ENCODE results near the gene ITGAL.
"Not testable (repeated sequence)": the region's sequence is repeated elsewhere in the genome, so short reads cannot be mapped to it uniquely, and the experiment has no call there.

The ITGAL gene

DNA sequence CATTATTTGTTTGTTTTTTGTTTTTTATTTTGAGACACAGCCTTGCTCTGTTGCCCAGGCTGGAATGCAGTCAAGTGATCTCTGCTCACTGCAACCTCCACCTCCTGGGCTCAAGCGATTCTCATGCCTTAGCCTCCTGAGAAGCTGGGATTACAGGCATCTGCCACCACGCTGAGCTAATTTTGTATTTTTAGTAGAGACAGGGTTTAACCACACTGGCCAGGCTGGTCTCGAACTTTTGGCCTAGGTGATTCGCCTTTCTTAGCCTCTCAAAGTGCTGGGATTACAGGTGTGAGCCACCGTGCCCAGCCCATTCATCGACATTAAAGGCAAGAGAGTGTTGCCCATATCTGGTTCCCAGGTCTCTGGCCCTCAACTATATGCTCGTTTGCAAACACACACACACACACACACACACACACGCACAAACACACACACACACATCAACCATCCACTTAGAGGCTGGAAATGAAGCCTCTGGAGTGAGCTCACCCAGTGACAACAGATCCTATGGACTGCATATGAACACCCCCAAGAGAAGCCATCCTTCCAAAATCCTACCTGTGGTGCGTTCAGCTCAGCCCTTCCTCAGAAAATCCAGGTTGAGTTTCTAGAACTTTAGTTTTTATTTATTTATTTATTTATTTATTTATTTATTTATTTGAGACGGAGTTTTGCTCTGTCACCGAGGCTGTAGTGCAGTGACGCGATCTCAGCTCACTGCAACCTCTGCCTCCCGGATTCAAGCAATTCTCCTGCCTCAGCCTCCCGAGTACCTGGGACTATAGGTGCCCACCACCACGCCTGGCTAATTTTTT is 14.6 kb upstream of the ITGAL start:
- no peak for DNase-seq (ENCODE audit: low spot score)

DNA sequence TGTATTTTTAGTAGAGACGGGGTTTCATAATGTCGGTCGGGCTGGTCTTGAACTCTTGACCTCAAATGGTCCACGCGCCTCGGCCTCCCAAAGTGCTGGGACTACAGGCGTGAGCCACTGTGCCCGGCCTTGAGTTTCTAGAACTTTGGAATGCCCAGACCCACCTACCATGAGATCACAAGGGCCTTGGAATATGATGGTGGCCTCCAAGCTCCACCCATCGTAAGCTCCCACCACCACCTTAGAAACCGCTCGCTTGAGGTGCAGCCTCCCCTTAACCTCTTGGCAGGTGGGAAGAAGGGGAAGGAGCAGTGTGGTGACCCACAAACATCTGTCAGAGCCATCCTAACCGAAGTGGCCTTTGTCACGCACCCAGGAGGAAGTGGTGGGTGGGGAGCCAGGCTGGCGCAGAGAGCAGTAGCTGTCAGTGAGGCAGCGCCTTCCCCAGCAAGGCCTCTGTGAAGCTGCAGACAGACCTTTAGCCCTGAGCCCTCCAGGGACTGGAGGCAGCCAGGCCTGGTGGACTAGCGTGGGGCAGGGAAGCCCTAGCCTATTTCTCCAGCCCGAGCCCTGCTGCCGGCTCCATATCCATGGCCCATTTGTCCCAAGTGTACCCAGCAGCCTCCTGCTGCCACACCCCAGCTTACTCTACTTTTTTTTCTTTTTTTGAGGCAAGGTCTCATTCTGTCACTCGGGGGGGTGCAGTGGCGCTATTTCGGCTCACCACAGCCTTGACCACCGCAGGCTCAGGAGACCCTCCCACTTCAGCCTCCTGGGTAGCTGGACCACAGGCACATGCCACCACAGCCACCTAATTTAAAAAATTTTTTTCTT is 13.8 kb upstream of the ITGAL start:
- DNase-seq (ENCODE audit: low spot score): no peak

DNA sequence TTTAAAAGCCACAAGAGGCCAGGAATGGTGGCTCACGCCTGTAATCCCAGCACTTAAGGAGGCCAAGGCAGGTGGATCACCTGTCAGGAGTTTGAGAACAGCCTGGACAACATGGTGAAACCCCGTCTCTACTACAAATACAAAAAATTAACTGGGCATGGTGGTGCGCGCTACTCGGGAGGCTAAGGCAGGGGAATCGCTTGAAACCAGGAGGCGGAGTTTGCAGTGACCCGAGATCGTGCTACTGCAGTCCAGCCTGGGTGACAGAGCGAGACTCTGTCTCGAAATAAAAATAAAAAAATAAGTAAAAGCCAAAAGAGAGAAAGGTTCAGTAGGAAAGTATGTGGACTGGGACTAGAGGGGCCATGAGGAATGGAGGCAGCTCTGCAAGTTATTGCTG is 13.1 kb upstream of the ITGAL start:
- DNase-seq (ENCODE audit: low spot score): no peak

DNA sequence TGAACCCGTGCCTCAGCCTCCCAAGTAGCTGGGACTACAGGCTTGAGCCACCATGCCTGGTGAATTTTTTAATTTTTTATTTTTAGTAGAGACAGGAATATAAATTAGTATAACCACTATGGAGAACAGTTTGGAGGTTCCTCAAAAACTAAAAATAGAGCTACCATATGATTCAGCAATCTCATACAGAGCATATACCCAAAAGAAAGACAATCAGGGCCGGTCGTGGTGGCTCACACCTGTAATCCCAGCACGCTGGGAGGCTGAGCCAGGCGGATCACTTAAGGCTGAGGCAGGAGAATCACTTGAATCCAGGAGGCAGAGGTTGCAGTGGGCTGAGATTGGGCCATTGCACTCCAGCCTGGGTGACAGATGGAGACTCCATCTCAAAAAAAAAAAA is 11.1 kb upstream of the ITGAL start:
- DNase-seq (ENCODE audit: low spot score): not testable (repeated sequence)

DNA sequence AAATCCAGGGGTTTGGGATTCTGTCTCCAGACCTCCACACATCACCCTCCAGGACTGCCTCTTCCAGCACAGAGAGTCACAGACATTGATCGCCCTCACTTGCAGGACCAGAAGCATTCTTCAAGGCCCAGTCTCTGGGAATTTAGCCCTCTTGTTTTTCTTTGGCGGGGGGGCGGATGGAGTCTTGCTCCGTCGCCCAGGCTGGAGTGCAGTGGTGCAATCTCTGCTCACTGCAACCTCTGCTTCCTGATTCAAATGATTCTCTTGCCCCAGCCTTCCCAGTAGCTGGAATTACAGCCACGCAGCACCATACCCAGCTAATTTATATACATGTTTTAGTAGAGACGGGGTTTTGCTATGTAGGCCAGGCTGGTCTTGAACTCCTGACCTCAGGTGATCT is 8.5 kb upstream of the ITGAL start:
- DNase-seq (ENCODE audit: low spot score): no peak

DNA sequence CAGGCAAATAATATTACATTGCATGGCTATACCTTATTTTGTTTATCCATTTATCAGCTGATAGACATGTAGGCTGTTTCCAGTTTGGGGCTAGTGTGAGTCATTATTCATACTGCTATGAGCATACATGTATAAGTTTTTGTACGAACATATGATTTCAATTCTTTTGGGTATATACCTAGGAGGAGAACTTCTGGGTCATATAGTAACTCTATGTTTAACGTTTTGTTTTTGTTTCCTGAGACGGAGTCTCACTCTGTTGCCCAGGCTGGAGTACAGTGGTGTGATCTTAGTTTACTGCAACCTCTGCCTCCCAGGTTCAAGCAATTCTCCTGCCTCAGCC is 2.4 kb upstream of the ITGAL start:
- DNase-seq (ENCODE audit: low spot score): no peak

DNA sequence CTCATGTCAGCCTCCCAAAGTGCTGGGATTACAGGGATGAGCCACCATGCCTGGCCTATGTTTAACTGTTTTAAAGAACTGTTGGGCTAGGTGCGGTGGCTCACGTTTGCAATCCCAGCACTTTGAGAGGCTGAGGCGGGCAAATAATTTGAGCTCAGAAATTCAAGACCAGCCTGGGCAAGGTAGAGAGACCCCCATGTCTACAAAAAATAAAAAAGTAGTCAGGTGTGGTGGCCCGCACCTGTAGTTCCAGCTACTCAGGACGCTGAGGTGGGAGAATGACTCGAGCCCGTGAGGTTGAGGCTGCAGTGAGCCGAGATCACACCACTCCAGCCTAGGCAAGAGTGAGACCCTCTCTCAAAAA is 1.9 kb upstream of the ITGAL start:
- no peak for DNase-seq (ENCODE audit: low spot score)

DNA sequence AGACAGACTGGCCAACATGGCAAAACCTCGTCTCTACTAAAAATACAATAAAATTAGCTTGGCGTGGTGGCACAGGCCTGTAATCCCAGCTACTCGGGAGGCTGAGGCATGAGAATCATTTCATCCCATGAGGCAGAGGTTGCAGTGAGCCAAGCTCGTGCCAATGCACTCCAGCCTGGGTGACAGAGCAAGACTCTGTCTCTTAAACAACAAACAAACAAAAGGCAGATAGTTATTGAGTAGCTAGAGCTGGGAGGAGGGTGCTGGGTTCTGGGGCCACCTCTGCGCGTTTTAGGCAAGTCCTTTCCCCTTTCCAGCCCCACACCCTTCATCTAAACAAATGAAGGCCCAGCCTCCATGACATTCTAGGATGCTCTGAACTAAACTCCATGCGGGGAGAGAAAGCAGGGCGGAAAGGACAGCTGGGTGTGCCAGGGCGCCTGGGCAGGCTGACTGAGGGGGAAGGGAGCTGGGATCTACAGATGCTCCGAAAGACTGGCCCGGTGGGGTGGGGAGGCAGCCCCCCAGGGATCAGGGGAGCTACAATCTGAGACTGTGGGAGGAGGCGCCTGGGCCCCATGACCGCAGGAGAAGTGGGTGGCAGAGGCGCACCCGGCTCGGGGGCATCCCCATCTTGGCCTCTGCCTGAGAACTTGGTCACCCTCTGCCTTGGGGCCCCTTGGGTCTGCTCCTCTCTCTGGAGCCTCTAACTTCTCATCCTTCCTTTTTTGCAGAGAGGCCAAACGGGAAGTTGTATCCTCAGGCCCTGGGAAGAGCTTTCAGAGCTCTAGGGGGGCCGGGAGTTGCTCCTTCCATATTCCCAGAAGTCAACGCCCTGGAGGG is 910 bp downstream of the ITGAL start:
- DNase-seq (ENCODE audit: low spot score): no peak

DNA sequence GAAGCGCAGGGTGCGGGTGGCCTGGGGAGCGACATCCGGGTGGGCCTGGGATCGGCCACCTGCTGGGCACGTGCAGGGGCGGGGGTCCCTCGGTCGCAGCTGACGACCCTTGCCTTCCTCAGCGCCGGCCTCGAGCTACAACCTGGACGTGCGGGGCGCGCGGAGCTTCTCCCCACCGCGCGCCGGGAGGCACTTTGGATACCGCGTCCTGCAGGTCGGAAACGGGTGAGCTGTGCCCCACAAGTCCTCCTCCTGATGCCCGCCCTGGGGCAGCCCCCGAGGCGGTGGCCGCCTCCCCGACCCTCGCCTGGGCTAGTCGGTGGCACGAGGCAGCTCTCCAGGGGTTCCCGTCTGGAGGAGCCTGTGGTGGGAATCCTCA is 1.5 kb downstream of the ITGAL start:
- DNase-seq (ENCODE audit: low spot score): no peak

DNA sequence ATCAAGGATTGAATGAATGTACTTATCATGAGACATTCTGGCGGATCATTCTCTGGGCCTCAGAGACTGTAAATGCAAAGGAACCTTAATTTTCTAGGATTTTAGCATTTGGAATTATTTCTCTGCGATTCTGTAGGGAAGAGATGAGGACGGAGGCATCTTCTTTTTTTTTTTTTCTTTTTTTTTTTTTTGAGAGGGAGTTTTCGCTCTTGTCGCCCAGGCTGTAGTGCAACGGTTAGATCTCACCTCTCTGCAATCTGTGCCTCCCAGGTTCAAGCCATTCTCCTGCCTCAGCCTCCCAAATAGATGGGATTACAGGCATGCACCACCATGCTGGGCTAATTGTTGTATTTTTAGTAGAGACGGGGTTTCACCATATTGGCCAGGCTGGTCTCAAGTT is 2.1 kb downstream of the ITGAL start:
- no peak for DNase-seq (ENCODE audit: low spot score)

DNA sequence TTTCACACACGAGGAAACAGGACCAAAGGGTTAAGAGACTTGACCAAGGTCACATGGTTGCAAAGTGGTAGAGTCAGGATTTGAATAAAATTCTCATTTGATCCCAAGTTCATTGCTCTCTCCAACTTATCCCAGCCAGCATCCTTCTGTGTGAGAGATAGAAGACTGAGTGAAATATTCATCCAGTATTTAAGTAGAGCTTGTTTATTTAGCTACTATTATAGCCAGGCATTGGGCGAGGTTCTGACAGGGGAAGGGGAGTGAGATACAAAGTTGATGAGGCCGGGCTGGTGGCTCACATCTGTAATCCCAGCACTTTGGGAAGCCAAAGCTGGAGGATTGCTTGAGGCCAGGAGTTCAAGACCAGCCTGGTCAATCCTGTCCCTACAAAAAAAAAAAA is 4.4 kb downstream of the ITGAL start:
- no peak for DNase-seq (ENCODE audit: low spot score)

DNA sequence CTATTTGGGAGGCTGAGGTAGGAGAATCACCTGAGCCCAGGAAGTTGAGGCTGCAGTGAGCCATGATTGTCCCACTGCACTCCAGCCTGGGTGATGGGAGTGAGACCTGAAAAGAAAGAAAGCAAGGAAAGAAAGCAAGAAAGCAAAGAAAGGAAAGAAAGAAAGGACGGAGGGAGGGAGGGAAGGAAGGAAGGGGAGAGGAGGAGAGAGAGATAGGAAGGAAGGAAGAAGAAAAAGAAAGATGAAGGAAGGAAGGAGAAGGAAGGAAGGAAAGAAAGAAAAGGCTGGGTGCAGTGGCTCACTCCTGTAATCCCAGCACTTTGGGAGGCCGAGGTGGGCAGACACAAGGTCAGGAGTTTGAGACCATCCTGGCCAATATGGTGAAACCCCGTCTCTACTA is 5.2 kb downstream of the ITGAL start:
- not testable (repeated sequence) for DNase-seq (ENCODE audit: low spot score)

DNA sequence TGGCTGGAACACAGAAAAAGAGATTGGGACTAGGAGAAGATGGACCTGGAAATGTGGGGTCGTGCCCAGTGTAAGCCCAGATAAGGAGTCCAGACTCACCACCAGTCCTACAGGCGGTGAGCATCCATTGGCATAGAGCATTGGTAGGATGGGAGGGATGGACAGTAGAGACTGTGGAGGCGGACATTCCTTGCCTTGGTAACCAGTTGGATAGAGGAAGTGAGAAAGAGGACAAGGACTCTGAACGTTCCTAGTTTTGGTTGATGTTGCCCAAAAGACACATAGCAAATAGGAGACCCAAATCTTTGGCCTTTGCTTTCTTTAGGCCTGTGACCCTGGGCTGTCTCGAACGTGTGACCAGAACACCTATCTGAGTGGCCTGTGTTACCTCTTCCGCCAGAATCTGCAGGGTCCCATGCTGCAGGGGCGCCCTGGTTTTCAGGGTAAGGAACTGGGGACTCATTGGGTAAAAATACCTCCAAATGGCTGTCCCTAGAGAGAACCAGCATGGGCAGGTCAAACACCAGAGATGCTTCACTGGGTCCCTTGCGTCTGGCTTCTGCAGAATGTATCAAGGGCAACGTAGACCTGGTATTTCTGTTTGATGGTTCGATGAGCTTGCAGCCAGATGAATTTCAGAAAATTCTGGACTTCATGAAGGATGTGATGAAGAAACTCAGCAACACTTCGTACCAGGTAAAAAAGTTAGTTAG is 6.4 kb downstream of the ITGAL start:
- DNase-seq (ENCODE audit: low spot score): no peak

DNA sequence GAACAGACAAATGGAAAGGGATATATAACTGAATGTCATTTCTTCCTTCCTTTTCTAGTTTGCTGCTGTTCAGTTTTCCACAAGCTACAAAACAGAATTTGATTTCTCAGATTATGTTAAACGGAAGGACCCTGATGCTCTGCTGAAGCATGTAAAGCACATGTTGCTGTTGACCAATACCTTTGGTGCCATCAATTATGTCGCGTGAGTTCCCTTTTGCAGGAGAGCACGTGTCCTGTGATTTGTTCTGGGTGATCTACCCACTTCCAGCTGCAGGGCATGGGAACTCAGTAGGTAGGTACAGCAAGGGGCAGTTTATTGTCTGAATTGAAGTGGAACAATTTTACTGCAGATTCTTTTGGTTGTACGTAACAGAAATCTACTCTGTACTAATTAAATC is 8.8 kb downstream of the ITGAL start:
- DNase-seq (ENCODE audit: low spot score): no peak

DNA sequence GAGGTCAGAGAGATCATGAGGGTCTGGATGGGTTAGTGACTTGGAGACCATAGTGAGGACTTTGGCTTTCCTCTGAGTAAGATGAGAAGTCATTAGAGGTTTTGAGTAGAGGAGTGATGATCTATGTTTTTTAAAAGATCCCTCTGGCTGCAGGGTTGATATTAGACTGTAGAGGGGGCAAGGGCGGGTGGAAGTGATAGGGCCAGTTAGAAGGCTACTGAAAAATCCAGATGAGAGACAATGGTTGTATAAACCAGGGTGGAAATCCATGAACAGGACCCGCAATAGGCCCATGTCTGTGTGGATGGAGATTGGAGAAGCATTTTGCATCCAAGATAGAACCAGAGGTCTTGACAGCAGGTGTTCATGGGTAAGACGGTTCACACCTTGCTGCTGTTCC is 9.8 kb downstream of the ITGAL start:
- no peak for DNase-seq (ENCODE audit: low spot score)

DNA sequence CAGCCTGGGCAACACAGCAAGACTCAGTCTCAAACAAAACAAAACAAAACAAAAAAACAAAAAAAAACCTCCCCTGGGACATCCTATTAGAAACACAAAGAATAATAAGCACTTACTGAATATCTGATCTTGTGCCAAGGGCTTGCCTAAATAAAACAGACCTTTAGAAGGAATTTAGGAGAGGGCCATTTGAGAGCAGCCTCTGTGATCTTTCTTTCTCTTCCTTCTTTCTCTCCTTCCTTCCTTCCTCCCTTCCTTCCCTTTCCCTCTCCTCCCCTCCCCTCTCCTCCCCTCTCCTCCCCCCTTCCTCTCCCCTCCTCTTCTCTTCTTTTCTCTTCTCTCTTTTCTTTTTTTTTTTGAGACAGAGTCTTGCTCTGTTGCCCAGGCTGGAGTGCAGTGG is 12.3 kb downstream of the ITGAL start:
- no peak for DNase-seq (ENCODE audit: low spot score)

DNA sequence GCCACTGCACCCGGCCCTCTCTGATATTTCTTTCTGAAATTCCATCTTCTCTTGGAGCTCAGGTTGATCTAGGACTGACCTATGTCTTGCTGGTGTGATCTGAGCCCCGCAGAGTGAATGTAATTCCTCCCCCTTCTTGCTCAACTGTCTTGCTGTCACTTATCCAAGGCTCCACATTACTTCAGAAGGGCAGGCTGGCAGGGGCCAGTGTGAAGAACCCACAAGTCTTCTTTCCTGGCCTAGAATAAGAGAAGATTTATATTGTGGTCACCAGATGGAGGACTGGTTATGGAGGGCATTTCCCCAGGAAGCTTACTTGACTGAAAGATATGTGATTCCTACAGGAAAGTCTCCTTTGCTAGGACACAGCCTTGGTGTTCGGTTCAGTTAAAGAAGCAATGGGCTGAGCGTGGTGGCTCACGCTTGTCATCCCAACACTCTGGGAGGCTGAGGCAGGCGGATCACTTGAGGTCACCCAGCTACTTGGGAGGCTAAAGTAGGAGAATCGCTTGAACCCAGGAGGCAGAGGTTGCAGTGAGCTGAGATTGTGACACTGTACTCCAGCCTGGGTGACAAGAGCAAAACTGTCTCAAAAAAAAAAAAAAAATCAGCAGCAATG is 13.4 kb downstream of the ITGAL start:
- DNase-seq (ENCODE audit: low spot score): peak; percentile 16

DNA sequence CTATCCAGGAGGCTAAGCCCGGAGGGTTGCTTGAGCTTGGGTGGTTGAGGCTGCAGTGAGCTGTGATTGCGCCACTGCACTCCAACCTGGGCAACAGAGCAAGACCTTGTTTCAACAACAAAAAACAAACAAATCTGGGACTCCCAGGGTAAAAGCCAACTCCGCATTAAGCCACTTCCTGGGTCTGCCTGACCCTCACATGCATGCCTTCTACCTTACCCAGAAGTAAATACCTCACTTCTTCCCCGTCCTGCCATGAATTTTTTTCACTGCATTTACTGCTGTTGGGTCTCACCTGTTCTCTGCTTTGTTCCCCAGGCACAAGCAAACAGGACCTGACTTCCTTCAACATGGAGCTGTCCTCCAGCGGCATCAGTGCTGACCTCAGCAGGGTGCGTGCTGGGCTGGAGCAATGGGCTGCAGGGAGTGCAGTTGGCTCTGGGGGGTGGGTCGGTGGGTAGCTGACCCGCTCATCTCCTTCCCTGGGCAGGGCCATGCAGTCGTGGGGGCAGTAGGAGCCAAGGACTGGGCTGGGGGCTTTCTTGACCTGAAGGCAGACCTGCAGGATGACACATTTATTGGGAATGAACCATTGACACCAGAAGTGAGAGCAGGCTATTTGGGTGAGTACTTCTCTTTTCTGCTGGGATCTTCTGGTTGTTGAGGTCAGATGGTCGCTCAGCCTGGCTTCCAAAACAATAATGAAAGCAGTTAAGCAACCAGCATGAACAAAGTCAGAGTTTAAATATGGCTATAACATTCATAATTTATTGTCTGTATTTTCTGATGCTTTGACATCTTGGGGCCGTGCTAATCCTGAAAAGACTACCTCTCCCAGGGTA is 16.4 kb downstream of the ITGAL start:
- DNase-seq (ENCODE audit: low spot score): peak; percentile 66

DNA sequence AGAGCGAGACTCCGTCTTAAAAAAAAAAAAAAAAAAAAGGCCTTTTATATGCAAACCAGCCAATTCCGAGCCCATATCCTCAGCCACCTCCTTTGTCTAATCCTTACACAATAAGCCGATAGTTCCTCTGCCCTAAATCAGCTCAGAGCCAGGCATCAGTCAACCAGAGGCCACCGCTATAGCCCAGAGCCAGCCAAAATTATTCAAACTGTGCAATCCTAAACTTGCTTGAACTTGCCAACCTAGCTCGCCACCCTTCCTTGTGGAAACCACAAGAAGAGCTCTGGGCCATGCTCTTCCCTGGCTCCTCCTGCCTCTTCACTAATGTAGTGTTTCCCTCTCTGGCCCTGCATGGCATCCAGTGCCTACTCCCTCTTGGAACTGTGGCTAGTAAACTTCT is 17.7 kb downstream of the ITGAL start:
- DNase-seq (ENCODE audit: low spot score): no peak

DNA sequence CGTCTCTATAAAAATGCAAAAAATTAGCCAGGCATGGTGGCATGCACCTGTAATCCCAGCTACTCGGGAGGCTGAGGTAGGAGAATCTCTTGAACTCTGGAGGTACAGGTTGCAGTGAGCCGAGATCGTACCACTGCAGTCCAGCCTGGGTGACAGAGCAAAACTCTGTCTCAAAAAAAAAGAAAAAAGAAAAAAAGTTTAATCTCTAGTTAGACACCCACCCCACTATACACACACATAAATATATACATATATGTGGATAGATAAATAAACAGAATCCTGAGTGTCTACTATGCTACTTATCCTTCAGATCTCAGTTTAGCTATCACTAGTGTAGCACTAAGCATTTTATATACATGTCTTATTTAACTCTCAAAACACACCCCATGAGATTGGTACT is 18.7 kb downstream of the ITGAL start:
- no peak for DNase-seq (ENCODE audit: low spot score)
